DLD1 (cell line): ENCODE results near the gene NIT2.

Experiments
- in situ Hi-C: cut with HindIII; loops from 2 replicates; pipeline ENCODE4 v1.10.0; 2017; ENCODE audit warnings: low sequenced_read_pairs

NIT2 gene

GRCh38 chr3:100395679-100396431 is 61.3 kb downstream of the NIT2 start:
- in situ Hi-C loops: no loop called here

DNA sequence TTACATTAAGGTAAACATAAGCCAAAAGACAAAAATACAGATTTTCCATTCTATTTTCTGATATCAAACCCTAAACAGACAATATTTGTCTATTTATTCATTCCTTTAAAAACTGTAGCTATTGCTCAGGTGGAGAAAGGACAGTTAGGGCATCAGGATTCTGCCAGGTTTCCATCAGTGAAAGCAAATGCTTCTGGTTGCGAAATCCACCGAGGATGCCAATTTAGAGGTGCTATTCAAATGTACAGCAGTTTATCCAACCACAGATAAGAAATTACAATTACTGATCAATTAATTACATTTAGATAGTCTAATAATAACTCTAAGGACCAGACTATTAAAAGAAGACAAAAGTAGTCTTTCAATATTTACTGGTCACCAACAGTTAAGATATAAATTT is 62.4 kb downstream of the NIT2 start:
- in situ Hi-C loops: no loop called here

DNA sequence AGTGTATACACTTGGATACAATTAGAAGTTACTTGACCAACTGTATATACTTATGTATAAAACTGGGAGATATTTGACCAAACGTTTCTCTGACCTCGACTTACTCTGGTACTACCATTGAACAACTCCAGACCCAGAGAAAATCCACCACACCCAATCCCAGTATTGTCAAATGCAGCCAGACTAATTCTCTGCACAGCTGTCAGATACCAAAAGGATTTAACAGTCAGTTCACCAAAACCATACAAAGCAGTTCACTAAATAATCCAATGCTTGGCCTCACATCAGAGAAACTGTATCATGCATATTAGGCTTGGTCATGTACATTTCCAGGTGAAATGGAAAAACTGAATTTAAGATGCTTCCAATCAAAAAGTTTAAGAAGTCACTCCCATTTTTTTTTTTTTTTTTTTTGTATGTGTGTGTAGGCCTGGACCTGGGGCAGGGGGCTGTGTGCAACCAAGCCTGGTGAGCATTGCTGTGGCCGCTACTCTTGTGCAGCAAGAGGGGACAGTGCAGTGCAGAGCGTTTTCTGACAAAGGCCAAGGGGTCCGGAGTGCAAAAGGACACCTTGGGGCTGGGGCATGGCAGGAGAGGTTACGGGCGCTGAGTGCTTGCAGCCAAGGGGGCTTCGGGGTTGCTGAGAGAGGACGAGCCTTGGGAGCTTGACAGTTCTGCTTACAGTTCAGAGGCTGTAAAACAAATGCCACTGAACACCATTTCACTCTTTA is 64.9 kb downstream of the NIT2 start:
- in situ Hi-C loops: no loop called here

GRCh38 chr3:100400419-100400779 is 65.8 kb downstream of the NIT2 start:
- in situ Hi-C loops: no loop called here

GRCh38 chr3:100400780-100401673 is 66.5 kb downstream of the NIT2 start, which contains the start of the genes LNP1 and TOMM70:
TSS of gene LNP1 (plus strand) at chr3:100401539. CDS start at chr3:100429730, 28,191 bp downstream.
TSS of gene TOMM70 (minus strand) at chr3:100401089. CDS start at chr3:100400949, 140 bp downstream.
- in situ Hi-C loops: no loop called here

DNA sequence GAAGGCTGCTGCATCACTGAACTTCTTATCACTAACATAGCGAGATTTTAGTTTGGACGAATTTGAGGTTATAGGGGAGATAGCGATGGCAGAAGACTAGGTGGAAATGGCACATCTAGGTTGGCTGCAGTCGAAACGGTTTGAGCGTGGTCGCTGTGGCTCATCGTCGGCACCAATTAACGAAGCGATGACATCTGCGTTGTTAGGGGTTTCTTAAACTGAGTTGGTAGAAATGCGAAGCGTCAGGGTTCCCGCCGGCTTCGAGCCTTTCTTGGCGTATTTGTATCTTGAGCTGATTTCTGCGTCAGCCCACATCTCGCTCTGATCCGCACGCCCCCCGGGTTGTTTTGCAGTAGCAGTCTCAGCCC is 67.1 kb downstream of the NIT2 start:
- in situ Hi-C loops: no loop called here

GRCh38 chr3:100402256-100402655 is 67.7 kb downstream of the NIT2 start:
- in situ Hi-C loops: no loop called here

- in situ Hi-C loops: no loop called here
Observed at GRCh38 chr3:100402891-100403290, 68.3 kb downstream of the NIT2 start.

- in situ Hi-C loops: no loop called here
Observed at GRCh38 chr3:100403362-100404249, 69.0 kb downstream of the NIT2 start.

DNA sequence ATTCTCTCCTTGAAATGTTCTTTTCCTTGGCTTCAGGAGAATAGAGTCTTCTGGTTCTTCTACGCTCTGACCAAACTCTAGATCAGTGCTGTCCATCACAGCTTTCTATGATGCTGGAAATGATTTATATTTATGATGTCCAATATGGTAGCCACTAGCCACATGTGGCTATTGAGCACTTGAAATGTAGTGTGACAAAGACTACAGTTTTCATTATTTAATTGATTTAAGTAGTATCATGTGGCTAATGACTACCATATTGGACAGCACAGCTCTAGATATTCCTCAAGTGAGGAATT is 69.6 kb downstream of the NIT2 start:
- in situ Hi-C loops: no loop called here

GRCh38 chr3:100407164-100407563 is 72.6 kb downstream of the NIT2 start:
- in situ Hi-C loops: no loop called here

DNA sequence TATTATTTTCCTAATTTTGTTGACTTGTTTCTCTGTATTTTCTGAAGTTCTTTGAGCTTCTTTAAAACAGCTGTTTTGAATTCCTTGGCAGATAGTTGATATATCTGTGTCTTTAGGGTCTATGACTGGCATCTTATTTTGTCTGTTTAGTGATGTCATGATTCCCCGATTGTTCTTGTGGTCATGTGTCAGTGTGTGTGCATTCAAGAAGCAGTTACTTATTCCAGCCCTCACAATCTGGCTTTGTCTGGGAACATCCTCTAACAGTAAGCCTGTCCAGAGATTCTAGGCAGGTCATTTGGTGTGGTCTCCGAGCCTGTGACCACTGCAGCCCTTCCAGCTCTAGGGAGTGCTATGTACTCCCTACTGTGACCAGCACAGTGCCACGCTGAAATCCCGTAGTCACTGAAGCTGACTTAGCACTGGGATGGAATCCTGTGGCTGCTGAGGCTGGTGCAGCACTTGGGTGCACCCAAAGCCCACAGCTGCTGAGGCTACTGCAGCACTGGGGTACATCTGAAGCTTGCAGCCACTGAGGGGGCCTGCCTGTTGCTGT is 73.5 kb downstream of the NIT2 start:
- in situ Hi-C loops: no loop called here
